Mesendoderm (in vitro differentiated cells): ENCODE data around the gene HECTD1.

Experiments used
- DNase-seq: peaks from one replicate; pipeline ENCODE4 v3.0.0; 2013
- H2AK5ac ChIP-seq: 2 replicates; pipeline ENCODE4 v1.6.1; 2013; ENCODE audit warnings: low read length, inconsistent platforms
- H2BK120ac ChIP-seq: 2 replicates; pipeline ENCODE4 v1.6.1; 2013; ENCODE audit warnings: low read depth, mild to moderate bottlenecking, low read length, moderate library complexity, mixed read lengths
- H2BK15ac ChIP-seq: replicated peaks from 2 replicates; pipeline ENCODE4 v1.6.1; 2013; ENCODE audit warnings: low read depth, mild to moderate bottlenecking, moderate library complexity
- H2BK5ac ChIP-seq: 2 replicates; pipeline ENCODE4 v1.6.1; 2013; ENCODE audit warnings: low read length, inconsistent platforms
- H3K18ac ChIP-seq: 2 replicates; pipeline ENCODE4 v1.6.1; 2013; ENCODE audit warnings: mild to moderate bottlenecking, low read length, mixed read lengths
- H3K23ac ChIP-seq: one replicate; pipeline ENCODE4 v1.6.1; 2013; ENCODE audit warnings: low read length
- H3K27ac ChIP-seq: 2 replicates; pipeline ENCODE4 v1.5.1; 2013; ENCODE audit warnings: low read depth, mild to moderate bottlenecking, inconsistent platforms, low read length, moderate library complexity
- H3K27me3 ChIP-seq: 2 replicates; pipeline ENCODE4 v1.6.1; 2013; ENCODE audit warnings: low read length, control low read depth, mild to moderate bottlenecking, inconsistent platforms; ENCODE audit not compliant: insufficient read depth, poor library complexity
- H3K36me3 ChIP-seq: 2 replicates; pipeline ENCODE4 v1.6.1; 2013; ENCODE audit warnings: low read length, inconsistent platforms; ENCODE audit not compliant: control insufficient read depth, insufficient read depth
- H3K4ac ChIP-seq: one replicate; pipeline ENCODE4 v1.6.1; 2013; ENCODE audit warnings: low read depth, mild to moderate bottlenecking, low read length, moderate library complexity
- H3K4me1 ChIP-seq: 2 replicates; pipeline ENCODE4 v1.6.1; 2013; ENCODE audit warnings: low read depth, low read length, inconsistent platforms; ENCODE audit not compliant: control insufficient read depth
- H3K4me2 ChIP-seq: 2 replicates; pipeline ENCODE4 v1.6.1; 2013; ENCODE audit warnings: low read length
- H3K4me3 ChIP-seq: 2 replicates; pipeline ENCODE4 v1.5.1; 2013; ENCODE audit warnings: mild to moderate bottlenecking, low read length
- H3K56ac ChIP-seq: one replicate; pipeline ENCODE4 v1.6.1; 2013; ENCODE audit warnings: low read length
- H3K79me1 ChIP-seq: 2 replicates; pipeline ENCODE4 v1.6.1; 2013; ENCODE audit warnings: low read length, inconsistent platforms
- H3K79me2 ChIP-seq: 2 replicates; pipeline ENCODE4 v1.6.1; 2013; ENCODE audit warnings: mild to moderate bottlenecking, low read length; ENCODE audit not compliant: control insufficient read depth, insufficient read depth
- H3K9ac ChIP-seq: 2 replicates; pipeline ENCODE4 v1.6.1; 2013; ENCODE audit warnings: low read length, inconsistent platforms
- H4K5ac ChIP-seq: one replicate; pipeline ENCODE4 v1.6.1; 2013; ENCODE audit warnings: low read length
- H4K8ac ChIP-seq: one replicate; pipeline ENCODE4 v1.6.1; 2013; ENCODE audit warnings: low read depth, mild to moderate bottlenecking, control low read depth, low read length, moderate library complexity
- WGBS: extraction: QIAGEN DNeasy Blood & Tissue Kit; methylation state at CpG from one replicate; pipeline ENCODE4 v1.1.7; 2013; ENCODE audit warnings: low lambda C conversion rate, missing lambda C conversion rate; ENCODE audit not compliant: insufficient coverage; ENCODE audit errors: extremely low coverage; 5-methylcytosine and 5-hydroxymethylcytosine counted together

Gene HECTD1

GRCh38 chr14:31137214-31137889 lies 70.2 kb downstream of the HECTD1 start:
- Histone ChIP-seq H3K27ac (no peak overlapping the region), H3K27me3 (no peaks in the 10 kb centered on the region), H3K79me1 (no peaks in the 10 kb centered on the region), H2AK5ac (no peak overlapping the region), H2BK120ac (no peak overlapping the region), H3K36me3 (peaks cover 9% of the 10 kb centered on the region), H3K9ac (no peak overlapping the region), H3K4me3 (no peak overlapping the region), H4K5ac (no peak overlapping the region), H3K4ac (no peak overlapping the region), H3K23ac (no peak overlapping the region), H3K18ac (no peak overlapping the region), H4K8ac (no peak overlapping the region), H3K56ac (no peak overlapping the region), H2BK5ac (no peak overlapping the region), H3K4me2 (no peak overlapping the region), H2BK15ac (no peak overlapping the region), H3K4me1 (no peaks in the 10 kb centered on the region), H3K79me2 (no peaks in the 10 kb centered on the region)
- peak; percentile 53 for DNase-seq
- WGBS = no CpG with 5 or more reads among the region's 12 CpGs

GRCh38 chr14:31133133-31133532 lies 74.5 kb downstream of the HECTD1 start:
- Histone ChIP-seq H3K4me1 (no peaks in the 10 kb centered on the region), H3K9ac (no peak overlapping the region), H3K18ac (no peak overlapping the region), H3K36me3 (peaks cover 11% of the 10 kb centered on the region), H3K79me1 (no peaks in the 10 kb centered on the region), H2AK5ac (no peak overlapping the region), H2BK5ac (no peak overlapping the region), H3K4me3 (no peak overlapping the region), H3K79me2 (no peaks in the 10 kb centered on the region), H2BK15ac (no peak overlapping the region), H3K4ac (no peak overlapping the region), H3K23ac (no peak overlapping the region), H2BK120ac (no peak overlapping the region), H4K8ac (no peak overlapping the region), H3K4me2 (no peak overlapping the region), H3K56ac (no peak overlapping the region), H3K27me3 (no peaks in the 10 kb centered on the region), H4K5ac (no peak overlapping the region), H3K27ac (no peak overlapping the region)
- no CpG with 5 or more reads among the region's 6 CpGs for WGBS
- no peak for DNase-seq

GRCh38 chr14:31128601-31129526 lies 78.7 kb downstream of the HECTD1 start:
- no CpG with 5 or more reads among the region's 18 CpGs for WGBS
- DNase-seq = no peak
- Histone ChIP-seq H3K4me2 (no peak overlapping the region), H3K18ac (no peak overlapping the region), H3K4me1 (no peaks in the 10 kb centered on the region), H3K79me1 (no peaks in the 10 kb centered on the region), H3K27me3 (no peaks in the 10 kb centered on the region), H4K5ac (no peak overlapping the region), H2BK5ac (no peak overlapping the region), H2AK5ac (no peak overlapping the region), H3K4ac (no peak overlapping the region), H3K79me2 (no peaks in the 10 kb centered on the region), H2BK120ac (no peak overlapping the region), H3K23ac (no peak overlapping the region), H4K8ac (no peak overlapping the region), H3K4me3 (no peak overlapping the region), H2BK15ac (no peak overlapping the region), H3K36me3 (peaks cover 7% of the 10 kb centered on the region), H3K56ac (no peak overlapping the region), H3K9ac (no peak overlapping the region), H3K27ac (no peak overlapping the region)

DNA sequence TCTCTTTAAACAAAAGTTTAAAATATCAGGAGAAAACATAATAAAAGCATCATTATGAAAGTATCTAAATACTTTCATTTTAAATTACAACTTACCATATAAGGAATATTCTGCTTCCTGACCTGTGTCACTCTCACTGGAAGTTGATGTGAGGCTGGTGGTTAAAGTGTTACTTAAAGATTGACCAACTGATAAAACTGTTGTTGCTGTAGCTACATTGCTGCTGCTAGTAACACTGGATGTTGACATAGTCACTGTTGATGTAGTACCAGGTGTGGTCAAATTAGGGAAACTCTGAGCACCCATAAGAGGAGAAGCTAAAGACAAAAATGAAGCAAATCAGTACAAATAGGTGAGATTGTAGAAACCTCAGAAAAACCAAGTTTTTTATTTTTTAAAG lies 79.9 kb downstream of the HECTD1 start:
- Histone ChIP-seq H2BK15ac (no peak overlapping the region), H4K8ac (no peak overlapping the region), H3K4ac (no peak overlapping the region), H3K56ac (no peak overlapping the region), H3K79me2 (no peaks in the 10 kb centered on the region), H3K23ac (no peak overlapping the region), H3K36me3 (peaks cover 6% of the 10 kb centered on the region), H3K27ac (no peak overlapping the region), H3K27me3 (no peaks in the 10 kb centered on the region), H3K9ac (no peak overlapping the region), H2BK5ac (no peak overlapping the region), H3K79me1 (no peaks in the 10 kb centered on the region), H4K5ac (no peak overlapping the region), H3K18ac (no peak overlapping the region), H3K4me3 (no peak overlapping the region), H2BK120ac (no peak overlapping the region), H2AK5ac (no peak overlapping the region), H3K4me2 (no peak overlapping the region), H3K4me1 (no peaks in the 10 kb centered on the region)
- peak; percentile 51 for DNase-seq

DNA sequence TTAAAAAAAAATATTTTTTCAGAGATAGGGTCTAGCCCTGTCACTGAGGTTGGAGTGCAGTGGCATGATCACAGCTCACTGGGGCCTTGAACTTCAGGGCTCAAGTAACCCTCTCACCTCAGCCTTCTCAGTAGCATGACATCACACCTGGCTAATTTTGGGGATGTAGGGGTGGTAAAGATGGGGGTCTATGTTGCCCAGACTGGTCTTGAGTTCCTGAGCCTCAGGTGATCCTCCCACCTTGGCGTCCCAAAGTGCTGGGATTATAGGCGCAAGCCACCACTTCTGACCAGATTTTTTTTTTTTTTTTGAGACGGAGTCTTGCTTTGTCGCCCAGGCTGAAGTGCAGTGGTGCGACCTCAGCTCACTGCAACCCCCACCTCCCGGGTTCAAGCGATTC lies 80.9 kb downstream of the HECTD1 start:
- Histone ChIP-seq H3K27me3 (no peaks in the 10 kb centered on the region), H3K23ac (no peak overlapping the region), H2BK5ac (no peak overlapping the region), H3K36me3 (peaks cover 11% of the 10 kb centered on the region), H3K79me1 (no peaks in the 10 kb centered on the region), H3K27ac (no peak overlapping the region), H2BK120ac (no peak overlapping the region), H3K56ac (no peak overlapping the region), H2AK5ac (no peak overlapping the region), H4K5ac (no peak overlapping the region), H3K79me2 (no peaks in the 10 kb centered on the region), H2BK15ac (no peak overlapping the region), H3K18ac (no peak overlapping the region), H3K9ac (no peak overlapping the region), H3K4ac (no peak overlapping the region), H3K4me3 (no peak overlapping the region), H4K8ac (no peak overlapping the region), H3K4me2 (no peak overlapping the region), H3K4me1 (no peaks in the 10 kb centered on the region)
- WGBS = no CpG with 5 or more reads among the region's 7 CpGs
- no peak for DNase-seq
